Trophoblast cell (in vitro differentiated cells and primary cell): ENCODE data around the gene MYB.
"Not testable (repeated sequence)": the region's sequence is repeated elsewhere in the genome, so short reads cannot be mapped to it uniquely, and the experiment has no call there.

Source experiments
- DNase-seq, 2 donors: peaks; one replicate each; pipeline ENCODE4 v3.0.0-alpha.2; 2016
- H2AFZ ChIP-seq: 2 replicates; pipeline ENCODE4 v1.6.1; 2013; ENCODE audit warnings: low read length, moderate library complexity, mild to moderate bottlenecking; ENCODE audit not compliant: insufficient read depth, poor library complexity
- H2AK5ac ChIP-seq: 2 replicates; pipeline ENCODE4 v1.6.1; 2013; ENCODE audit warnings: mild to moderate bottlenecking, low read length
- H2BK120ac ChIP-seq: 2 replicates; pipeline ENCODE4 v1.6.1; 2013; ENCODE audit warnings: low read length, mild to moderate bottlenecking, moderate library complexity; ENCODE audit not compliant: insufficient read depth, poor library complexity
- H2BK12ac ChIP-seq: 2 replicates; pipeline ENCODE4 v1.6.1; 2013; ENCODE audit warnings: mild to moderate bottlenecking, low read length, moderate library complexity
- H2BK5ac ChIP-seq: 2 replicates; pipeline ENCODE4 v1.6.1; 2013; ENCODE audit warnings: low read length, low read depth, moderate library complexity, mild to moderate bottlenecking; ENCODE audit not compliant: poor library complexity
- H3K14ac ChIP-seq: 2 replicates; pipeline ENCODE4 v1.6.1; 2013; ENCODE audit warnings: mild to moderate bottlenecking, low read length
- H3K18ac ChIP-seq: 2 replicates; pipeline ENCODE4 v1.6.1; 2013; ENCODE audit warnings: mild to moderate bottlenecking, low read length
- H3K23ac ChIP-seq: 2 replicates; pipeline ENCODE4 v1.6.1; 2013; ENCODE audit warnings: low read length
- H3K27ac ChIP-seq: 2 replicates; pipeline ENCODE4 v1.5.1; 2013; ENCODE audit warnings: low read depth, mild to moderate bottlenecking, inconsistent platforms, low read length, moderate library complexity
- H3K27me3 ChIP-seq: 2 replicates; pipeline ENCODE4 v1.6.1; 2013; ENCODE audit warnings: inconsistent platforms, mild to moderate bottlenecking, low read length, moderate library complexity; ENCODE audit not compliant: insufficient read depth
- H3K36me3 ChIP-seq, 2 experiments: 1 replicate in 1 of 2; 2 replicates in 1 of 2; pipeline ENCODE4 v1.6.1; 2013; ENCODE audit warnings: low read length in 2 of 2, mild to moderate bottlenecking in 2 of 2, moderate library complexity in 1 of 2; ENCODE audit not compliant: insufficient read depth in 2 of 2, control insufficient read depth in 1 of 2
- H3K4ac ChIP-seq: 2 replicates; pipeline ENCODE4 v1.6.1; 2013; ENCODE audit warnings: low read depth, mild to moderate bottlenecking, low read length, moderate library complexity
- H3K4me1 ChIP-seq, 2 experiments: 1 replicate in 1 of 2; 2 replicates in 1 of 2; pipeline ENCODE4 v1.6.1; 2013; ENCODE audit warnings: low read length in 2 of 2, mild to moderate bottlenecking in 2 of 2, moderate library complexity in 1 of 2; ENCODE audit not compliant: insufficient read depth in 2 of 2, control insufficient read depth in 1 of 2
- H3K4me2 ChIP-seq: 2 replicates; pipeline ENCODE4 v1.6.1; 2013; ENCODE audit warnings: inconsistent platforms, mild to moderate bottlenecking, low read length, moderate library complexity
- H3K4me3 ChIP-seq: 2 replicates; pipeline ENCODE4 v1.5.1; 2013; ENCODE audit warnings: mild to moderate bottlenecking, low read depth, low read length, inconsistent platforms
- H3K79me1 ChIP-seq: one replicate; pipeline ENCODE4 v1.6.1; 2013; ENCODE audit warnings: low read length
- H3K79me2 ChIP-seq: 2 replicates; pipeline ENCODE4 v1.6.1; 2013; ENCODE audit warnings: low read length, mild to moderate bottlenecking; ENCODE audit not compliant: control insufficient read depth, insufficient read depth, poor library complexity
- H3K9ac ChIP-seq: 2 replicates; pipeline ENCODE4 v1.6.1; 2013; ENCODE audit warnings: mild to moderate bottlenecking, low read length
- H3K9me3 ChIP-seq: 2 replicates; pipeline ENCODE4 v1.6.1; 2013; ENCODE audit warnings: low read depth, mild to moderate bottlenecking, control low read depth, inconsistent platforms, low read length; ENCODE audit not compliant: insufficient read depth
- H4K12ac ChIP-seq: 2 replicates; pipeline ENCODE4 v1.6.1; 2013; ENCODE audit warnings: low read depth, mild to moderate bottlenecking, low read length, moderate library complexity
- H4K8ac ChIP-seq: 2 replicates; pipeline ENCODE4 v1.6.1; 2013; ENCODE audit warnings: low read depth, mild to moderate bottlenecking, low read length, moderate library complexity
- H4K91ac ChIP-seq: one replicate; pipeline ENCODE4 v1.6.1; 2013; ENCODE audit warnings: low read depth, mild to moderate bottlenecking, low read length, moderate library complexity
- WGBS: extraction: QIAGEN DNeasy Blood & Tissue Kit; methylation state at CpG from one replicate; pipeline ENCODE4 v1.1.7; 2013; ENCODE audit warnings: missing lambda C conversion rate; ENCODE audit not compliant: insufficient read length, insufficient coverage; ENCODE audit errors: extremely low coverage; 5-methylcytosine and 5-hydroxymethylcytosine counted together

Gene MYB

DNA sequence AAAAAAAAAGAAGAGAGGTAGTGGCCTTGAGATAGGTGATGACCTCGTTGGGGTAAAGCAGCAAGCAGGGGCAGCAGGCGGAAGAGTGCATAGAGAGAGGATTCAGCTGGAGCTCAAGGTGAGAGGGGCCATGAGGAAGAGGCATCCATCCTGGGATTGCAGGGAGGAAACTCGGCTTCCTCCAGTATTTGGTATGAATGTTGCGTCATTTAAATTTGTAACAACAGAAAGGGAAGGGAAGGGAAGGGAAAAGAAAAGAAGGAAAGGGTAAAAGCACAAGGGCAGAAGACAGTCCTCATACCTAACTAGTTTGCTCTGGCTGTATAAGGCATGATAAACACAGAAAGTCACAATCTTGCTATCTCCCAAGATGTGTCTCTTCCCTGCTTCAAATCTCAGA is 39.9 kb upstream of the MYB start:
- Histone ChIP-seq H3K23ac (no peak overlapping the region), H3K4ac (no peak overlapping the region), H2AK5ac (no peak overlapping the region), H4K91ac (no peak overlapping the region), H3K36me3 (no peaks in the 10 kb centered on the region), H3K27me3 (no peaks in the 10 kb centered on the region), H3K14ac (no peak overlapping the region), H3K9me3 (no peaks in the 10 kb centered on the region), H3K18ac (no peak overlapping the region), H3K27ac (no peak overlapping the region), H2AFZ (no peak overlapping the region), H2BK5ac (no peak overlapping the region), H4K12ac (no peak overlapping the region), H3K4me3 (no peak overlapping the region), H2BK12ac (no peak overlapping the region), H3K4me2 (no peak overlapping the region), H4K8ac (no peak overlapping the region), H3K4me1 (no peaks in the 10 kb centered on the region), H3K79me1 (no peaks in the 10 kb centered on the region), H2BK120ac (no peak overlapping the region), H3K79me2 (no peaks in the 10 kb centered on the region), H3K9ac (no peak overlapping the region)
- no CpG with 5 or more reads among the region's 4 CpGs for WGBS
- no peak for DNase-seq

DNA sequence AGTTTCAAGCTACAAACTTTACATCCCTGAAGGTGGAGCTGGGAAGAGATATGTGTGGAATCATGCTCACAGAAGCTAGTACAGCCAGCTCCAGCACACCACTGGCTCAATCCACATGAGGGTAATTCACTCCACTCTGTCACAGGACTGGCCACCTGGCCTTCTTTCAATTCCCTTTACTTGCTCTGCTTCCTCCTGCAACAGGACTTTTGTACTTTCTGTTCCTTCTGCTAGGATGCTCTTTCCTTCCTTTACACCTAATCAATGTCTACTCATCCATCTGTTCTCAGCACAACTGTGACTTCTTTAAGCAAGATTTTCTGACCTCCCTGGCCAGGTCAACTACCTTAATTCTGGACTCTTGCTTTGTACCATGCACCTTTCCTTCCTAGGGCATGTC is 39.4 kb upstream of the MYB start:
- no peak overlapping the region for H3K9ac ChIP-seq
- no peak overlapping the region for H3K4me2 ChIP-seq
- no peak overlapping the region for H3K23ac ChIP-seq
- H3K14ac ChIP-seq = no peak overlapping the region
- no peaks in the 10 kb centered on the region for H3K27me3 ChIP-seq
- no peaks in the 10 kb centered on the region for H3K4me1 ChIP-seq
- no peak overlapping the region for H2AFZ ChIP-seq
- no peak overlapping the region for H4K91ac ChIP-seq
- no peak overlapping the region for H2AK5ac ChIP-seq
- H3K4me3 ChIP-seq = no peak overlapping the region
- DNase-seq = no peak
- H2BK5ac ChIP-seq = no peak overlapping the region
- no peak overlapping the region for H2BK12ac ChIP-seq
- H3K79me2 ChIP-seq = no peaks in the 10 kb centered on the region
- H2BK120ac ChIP-seq = no peak overlapping the region
- H3K9me3 ChIP-seq = no peaks in the 10 kb centered on the region
- H4K8ac ChIP-seq = no peak overlapping the region
- H3K4ac ChIP-seq = no peak overlapping the region
- H3K27ac ChIP-seq = no peak overlapping the region
- no peaks in the 10 kb centered on the region for H3K79me1 ChIP-seq
- H3K36me3 ChIP-seq = no peaks in the 10 kb centered on the region
- H3K18ac ChIP-seq = no peak overlapping the region
- H4K12ac ChIP-seq = no peak overlapping the region

DNA sequence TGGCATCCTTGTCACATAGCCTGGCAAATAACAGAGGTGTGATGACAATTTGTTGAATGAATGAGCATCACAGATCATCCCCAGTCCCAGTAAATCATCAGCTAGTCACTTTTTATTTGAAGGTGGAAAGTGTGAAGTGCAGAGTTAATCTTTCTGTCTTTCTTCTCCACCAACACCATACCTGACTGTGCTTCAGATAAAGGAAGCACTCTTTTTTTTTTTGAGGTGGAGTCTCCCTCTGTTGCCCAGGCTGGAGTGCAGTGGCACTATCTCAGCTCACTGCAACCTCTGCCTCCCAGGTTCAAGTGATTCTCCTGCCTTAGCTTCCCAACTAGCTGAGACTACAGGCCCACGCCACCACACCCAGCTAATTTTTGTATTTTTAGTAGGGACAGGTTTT is 38.9 kb upstream of the MYB start:
- H4K8ac ChIP-seq, H2BK12ac ChIP-seq, H2BK5ac ChIP-seq: not testable (repeated sequence)

DNA sequence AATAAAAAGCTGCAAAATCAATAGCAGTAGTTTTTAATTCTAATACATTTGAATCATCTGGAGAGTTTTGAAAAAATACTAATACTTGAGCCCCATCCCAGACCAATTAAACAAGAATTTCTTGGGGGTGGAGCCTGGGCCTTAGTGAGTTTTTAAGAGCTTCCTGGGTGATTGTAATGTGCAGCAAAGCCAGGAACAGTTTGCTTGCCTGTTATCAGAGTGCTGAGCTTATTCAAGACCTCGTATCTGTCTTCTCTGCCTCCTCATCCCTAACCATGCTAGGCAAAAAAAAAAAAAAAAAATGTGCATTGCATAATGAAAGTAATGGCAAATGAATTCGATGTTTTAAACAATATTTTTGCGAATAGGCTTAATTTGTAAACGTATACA is 36.4 kb upstream of the MYB start:
- H3K23ac ChIP-seq = no peak overlapping the region
- H4K12ac ChIP-seq = no peak overlapping the region
- no CpG with 5 or more reads among the region's 4 CpGs for WGBS
- H4K8ac ChIP-seq = no peak overlapping the region
- H4K91ac ChIP-seq = no peak overlapping the region
- H3K14ac ChIP-seq = no peak overlapping the region
- no peak overlapping the region for H2BK5ac ChIP-seq
- H3K18ac ChIP-seq = no peak overlapping the region
- no peak overlapping the region for H3K9ac ChIP-seq
- no peak overlapping the region for H2BK120ac ChIP-seq
- no peak overlapping the region for H2AK5ac ChIP-seq
- H3K4me2 ChIP-seq = no peak overlapping the region
- H3K27ac ChIP-seq = no peak overlapping the region
- no peak overlapping the region for H3K4ac ChIP-seq
- H3K79me2 ChIP-seq = no peaks in the 10 kb centered on the region
- H3K36me3 ChIP-seq = no peaks in the 10 kb centered on the region
- H2BK12ac ChIP-seq = no peak overlapping the region
- no peaks in the 10 kb centered on the region for H3K27me3 ChIP-seq
- H3K4me1 ChIP-seq = no peaks in the 10 kb centered on the region
- H3K9me3 ChIP-seq = no peaks in the 10 kb centered on the region
- H3K4me3 ChIP-seq = no peak overlapping the region
- no peak for DNase-seq
- H2AFZ ChIP-seq = no peak overlapping the region
- no peaks in the 10 kb centered on the region for H3K79me1 ChIP-seq

More for the DNA sequence above, 38.9 kb upstream of the MYB start:
- not testable (repeated sequence) for H3K4ac ChIP-seq, H3K23ac ChIP-seq, H3K18ac ChIP-seq, H3K4me3 ChIP-seq, H4K12ac ChIP-seq, H2AK5ac ChIP-seq, H2BK120ac ChIP-seq, H3K4me2 ChIP-seq, H4K91ac ChIP-seq, H3K27ac ChIP-seq, DNase-seq, H3K79me2 ChIP-seq, H3K14ac ChIP-seq, H3K9me3 ChIP-seq, H3K27me3 ChIP-seq, H3K9ac ChIP-seq, H3K4me1 ChIP-seq, H3K36me3 ChIP-seq, H3K79me1 ChIP-seq, H2AFZ ChIP-seq
- WGBS = no CpG with 5 or more reads among the region's 1 CpG
